OCI-LY1 (cell line): ENCODE results near the gene LRFN2.

Source experiments
- H2AFZ ChIP-seq: fragments of 200-600 bp; sonication (generic), shearing (Covaris generic); 2 replicates; pipeline ENCODE4 v1.6.0; 2014; ENCODE audit warnings: antibody characterized with exemption, mild to moderate bottlenecking, low read length
- H3F3A ChIP-seq: fragments of 200-600 bp; sonication (generic), shearing (Covaris generic); 2 replicates; pipeline ENCODE4 v1.6.0; 2014; ENCODE audit warnings: mild to moderate bottlenecking, antibody characterized with exemption, low read length, moderate library complexity; ENCODE audit not compliant: insufficient read depth
- H3K27ac ChIP-seq: fragments of 200-600 bp; sonication (generic); 2 replicates; pipeline ENCODE4 v1.5.1; 2014; ENCODE audit warnings: low read length, mixed run types, mild to moderate bottlenecking, low read depth; ENCODE audit not compliant: poor library complexity, severe bottlenecking
- H3K27me3 ChIP-seq: fragments of 200-600 bp; sonication (generic); 2 replicates; pipeline ENCODE4 v1.6.0; 2014; ENCODE audit warnings: antibody characterized with exemption, mild to moderate bottlenecking, low read length, moderate library complexity; ENCODE audit not compliant: insufficient read depth
- H3K36me3 ChIP-seq: fragments of 200-600 bp; sonication (generic); 2 replicates; pipeline ENCODE4 v1.6.1; 2014; ENCODE audit warnings: mild to moderate bottlenecking, antibody characterized with exemption, low read length, moderate library complexity, mixed read lengths; ENCODE audit not compliant: insufficient read depth
- H3K4me1 ChIP-seq: fragments of 200-600 bp; sonication (generic); 2 replicates; pipeline ENCODE4 v1.5.1; 2014; ENCODE audit warnings: mild to moderate bottlenecking, low read length, moderate library complexity; ENCODE audit not compliant: insufficient read depth, severe bottlenecking
- H3K4me2 ChIP-seq: fragments of 200-600 bp; sonication (generic), shearing (Covaris generic); 2 replicates; pipeline ENCODE4 v1.6.1; 2014; ENCODE audit warnings: low read length
- H3K4me3 ChIP-seq: fragments of 200-600 bp; sonication (generic); 2 replicates; pipeline ENCODE4 v1.5.1; 2014; ENCODE audit warnings: low read length, low read depth, mild to moderate bottlenecking, mixed read lengths; ENCODE audit not compliant: poor library complexity, severe bottlenecking
- H3K79me2 ChIP-seq: fragments of 200-600 bp; shearing (Covaris generic); 2 replicates; pipeline ENCODE4 v1.6.1; 2016; ENCODE audit warnings: mixed run types, low read length, mixed read lengths; ENCODE audit not compliant: insufficient read depth
- H3K9ac ChIP-seq: fragments of 200-600 bp; sonication (generic), shearing (Covaris generic); 2 replicates; pipeline ENCODE4 v1.6.1; 2014; ENCODE audit warnings: mild to moderate bottlenecking, low read length, mixed read lengths
- H3K9me2 ChIP-seq: fragments of 200-600 bp; sonication (generic), shearing (Covaris generic); 2 replicates; pipeline ENCODE4 v1.6.1; 2014; ENCODE audit warnings: low read depth, mild to moderate bottlenecking, low read length, mixed read lengths
- H3K9me3 ChIP-seq: fragments of 200-600 bp; shearing (Covaris generic); 2 replicates; pipeline ENCODE4 v1.6.1; 2014; ENCODE audit warnings: low read length, mixed read lengths
- H4K20me1 ChIP-seq: fragments of 200-600 bp; sonication (generic), shearing (Covaris generic); 2 replicates; pipeline ENCODE4 v1.6.0; 2016; ENCODE audit warnings: mild to moderate bottlenecking, low read length; ENCODE audit not compliant: insufficient read depth
- EZH2 ChIP-seq: fragments of 200-600 bp; sonication (generic), shearing (Covaris generic); IDR thresholded peaks from 2 replicates; pipeline ENCODE4 v1.8.0; 2017; ENCODE audit warnings: borderline replicate concordance, mixed run types, mild to moderate bottlenecking, antibody characterized with exemption, low read length, moderate library complexity, mixed read lengths
- TF ChIP-seq, protein P1 (sequence below): fragments of 200-600 bp; sonication (generic), shearing (Covaris generic); IDR thresholded peaks from 2 replicates; pipeline ENCODE4 v1.5.1; 2017; ENCODE audit warnings: mild to moderate bottlenecking, antibody characterized with exemption, low read length, moderate library complexity, mixed read lengths

LRFN2 gene

DNA sequence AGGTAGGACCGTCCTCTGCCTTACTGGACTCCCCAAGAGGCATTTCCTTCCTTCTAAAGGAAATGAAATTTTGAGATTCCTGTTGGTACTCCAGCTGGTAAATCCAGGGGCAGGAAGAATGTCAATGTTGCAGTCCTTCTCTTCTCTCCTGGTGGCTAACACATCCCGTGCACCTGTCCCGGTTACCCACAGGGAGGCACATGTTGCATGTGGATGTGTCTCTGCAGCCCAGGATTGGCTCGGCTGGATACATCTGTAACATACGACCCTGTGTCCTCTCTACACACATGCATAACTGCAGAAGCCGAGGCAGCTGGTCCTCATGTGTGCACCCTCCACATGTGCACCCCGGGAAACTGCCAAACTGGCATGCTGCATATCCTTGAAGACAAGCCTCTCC is 1.3 kb upstream of the LRFN2 start:
- Histone ChIP-seq H3K36me3 (no peaks in the 10 kb centered on the region), H3K9me3 (no peaks in the 10 kb centered on the region), H2AFZ (no peak overlapping the region), H3K27me3 (0 out of 2 replicates have a peak, but pooled peaks cover 4% of the 10 kb centered on the region), H3K9ac (no peak overlapping the region), H3K79me2 (no peaks in the 10 kb centered on the region), H3K4me3 (no peak overlapping the region), H3K9me2 (no peaks in the 10 kb centered on the region), H4K20me1 (no peaks in the 10 kb centered on the region), H3K4me1 (no peaks in the 10 kb centered on the region), H3K4me2 (no peak overlapping the region), H3F3A (no peaks in the 10 kb centered on the region), H3K27ac (no peak overlapping the region)
- TF ChIP-seq, protein P1, sequence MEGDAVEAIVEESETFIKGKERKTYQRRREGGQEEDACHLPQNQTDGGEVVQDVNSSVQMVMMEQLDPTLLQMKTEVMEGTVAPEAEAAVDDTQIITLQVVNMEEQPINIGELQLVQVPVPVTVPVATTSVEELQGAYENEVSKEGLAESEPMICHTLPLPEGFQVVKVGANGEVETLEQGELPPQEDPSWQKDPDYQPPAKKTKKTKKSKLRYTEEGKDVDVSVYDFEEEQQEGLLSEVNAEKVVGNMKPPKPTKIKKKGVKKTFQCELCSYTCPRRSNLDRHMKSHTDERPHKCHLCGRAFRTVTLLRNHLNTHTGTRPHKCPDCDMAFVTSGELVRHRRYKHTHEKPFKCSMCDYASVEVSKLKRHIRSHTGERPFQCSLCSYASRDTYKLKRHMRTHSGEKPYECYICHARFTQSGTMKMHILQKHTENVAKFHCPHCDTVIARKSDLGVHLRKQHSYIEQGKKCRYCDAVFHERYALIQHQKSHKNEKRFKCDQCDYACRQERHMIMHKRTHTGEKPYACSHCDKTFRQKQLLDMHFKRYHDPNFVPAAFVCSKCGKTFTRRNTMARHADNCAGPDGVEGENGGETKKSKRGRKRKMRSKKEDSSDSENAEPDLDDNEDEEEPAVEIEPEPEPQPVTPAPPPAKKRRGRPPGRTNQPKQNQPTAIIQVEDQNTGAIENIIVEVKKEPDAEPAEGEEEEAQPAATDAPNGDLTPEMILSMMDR: no peak
- no peak for TF ChIP-seq EZH2

DNA sequence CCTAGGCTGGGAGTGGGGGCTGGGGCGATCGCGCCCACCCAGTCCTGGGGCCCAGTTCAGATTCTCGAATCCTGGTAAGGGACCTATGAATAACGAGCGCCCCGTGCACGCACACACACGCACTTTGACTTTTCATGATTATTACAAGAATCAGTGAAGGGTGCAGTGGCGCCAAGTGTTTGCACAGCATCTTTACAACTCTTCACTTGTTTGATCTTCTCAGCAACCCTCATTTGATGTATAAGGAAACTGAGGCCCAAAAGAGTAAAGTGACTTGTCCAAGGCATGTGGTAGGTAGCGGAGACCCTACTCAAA is 863 bp upstream of the LRFN2 start:
- no peaks in the 10 kb centered on the region for H3K9me2 ChIP-seq
- no peaks in the 10 kb centered on the region for H3K4me1 ChIP-seq
- no peaks in the 10 kb centered on the region for H3K79me2 ChIP-seq
- H3K9me3 ChIP-seq: no peaks in the 10 kb centered on the region
- no peak overlapping the region for H3K4me3 ChIP-seq
- H3K36me3 ChIP-seq: no peaks in the 10 kb centered on the region
- no peaks in the 10 kb centered on the region for H3F3A ChIP-seq
- H3K27ac ChIP-seq: no peak overlapping the region
- no peak for TF ChIP-seq EZH2
- TF ChIP-seq, protein P1: no peak
- no peak overlapping the region for H3K9ac ChIP-seq
- no peaks in the 10 kb centered on the region for H4K20me1 ChIP-seq
- 0 out of 2 replicates have a peak, but pooled peaks cover 4% of the 10 kb centered on the region for H3K27me3 ChIP-seq
- no peak overlapping the region for H3K4me2 ChIP-seq
- no peak overlapping the region for H2AFZ ChIP-seq

DNA sequence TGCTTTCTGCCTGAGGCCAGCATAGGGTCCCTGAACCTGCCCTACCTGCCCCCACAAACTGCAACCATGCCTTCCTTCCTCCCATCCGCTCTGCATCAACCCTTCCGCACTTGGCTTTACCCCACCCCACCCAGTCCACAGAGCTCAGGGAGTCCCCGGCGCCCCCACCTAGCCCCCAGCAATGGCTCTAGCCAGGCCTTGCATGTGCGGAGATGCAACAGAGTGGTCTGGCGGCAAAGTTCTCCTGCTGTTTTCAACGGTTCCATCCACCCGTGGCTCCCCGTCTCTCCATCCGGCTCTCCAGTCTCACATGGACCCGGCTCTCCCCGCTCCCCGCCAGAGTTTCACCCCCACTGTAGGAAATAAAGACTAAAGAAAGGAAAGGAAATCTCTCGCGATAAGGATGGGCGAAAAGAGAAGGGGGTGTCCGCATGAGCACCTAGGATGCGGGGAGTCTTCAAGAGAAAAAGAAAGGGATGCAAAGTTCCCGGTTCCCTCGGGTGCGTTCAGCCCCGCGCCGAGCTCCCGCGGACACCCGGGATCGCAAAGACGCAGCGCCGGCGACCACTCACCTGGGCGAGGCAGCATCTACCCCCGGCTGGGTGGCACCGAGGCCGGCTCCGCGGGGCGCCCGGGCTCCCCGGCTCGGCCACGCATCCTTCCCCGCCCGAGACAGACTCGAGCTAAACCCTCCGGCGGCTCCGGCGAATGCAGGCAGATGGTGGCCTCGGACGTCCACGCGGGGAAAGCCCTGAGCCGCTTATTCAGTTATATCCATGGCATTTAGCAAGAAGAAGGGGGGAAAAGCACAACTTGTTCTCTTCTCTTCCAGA is 579 bp downstream of the LRFN2 start:
- no peak overlapping the region for H3K4me3 ChIP-seq
- H2AFZ ChIP-seq: no peak overlapping the region
- H3K27ac ChIP-seq: no peak overlapping the region

More for the DNA sequence above, 579 bp downstream of the LRFN2 start:
- Histone ChIP-seq H3K4me1 (no peaks in the 10 kb centered on the region), H3K36me3 (no peaks in the 10 kb centered on the region), H3K4me2 (no peak overlapping the region), H3K79me2 (no peaks in the 10 kb centered on the region), H3K9ac (no peak overlapping the region), H3K27me3 (0 out of 2 replicates have a peak, but pooled peaks cover 4% of the 10 kb centered on the region), H3K9me2 (no peaks in the 10 kb centered on the region), H4K20me1 (no peaks in the 10 kb centered on the region), H3F3A (no peaks in the 10 kb centered on the region), H3K9me3 (no peaks in the 10 kb centered on the region)
- TF ChIP-seq, protein P1: no peak
- TF ChIP-seq EZH2: no peak
